GM21390 (cell line): ENCODE measurements around the gene NAV1.
"Not testable (repeated sequence)": the region's sequence is repeated elsewhere in the genome, so short reads cannot be mapped to it uniquely, and the experiment has no call there.

Experiments used
- ATAC-seq: cut with Tn5 transposase; IDR thresholded peaks from one replicate; pipeline ENCODE4 v1.9.1; 2021; ENCODE audit not compliant: unreplicated experiment

Gene NAV1

GRCh38 chr1:201562659-201563405 lies 23.9 kb downstream of the NAV1 start:
- no peak for ATAC-seq

GRCh38 chr1:201563406-201563780 lies 24.5 kb downstream of the NAV1 start:
- ATAC-seq = no peak

- no peak for ATAC-seq
Measured at GRCh38 chr1:201563941-201564340, 25.0 kb downstream of the NAV1 start.

GRCh38 chr1:201565024-201565730 lies 26.2 kb downstream of the NAV1 start:
- no peak for ATAC-seq

- no peak for ATAC-seq
Measured at GRCh38 chr1:201565771-201566528, 27.0 kb downstream of the NAV1 start.

GRCh38 chr1:201566529-201566823 lies 27.5 kb downstream of the NAV1 start:
- ATAC-seq = no peak

GRCh38 chr1:201566933-201567801 lies 28.2 kb downstream of the NAV1 start:
- ATAC-seq = no peak

GRCh38 chr1:201568265-201568664 lies 29.3 kb downstream of the NAV1 start:
- no peak for ATAC-seq

- no peak for ATAC-seq
Measured at GRCh38 chr1:201568859-201569294, 29.9 kb downstream of the NAV1 start.

- ATAC-seq = no peak
Measured at GRCh38 chr1:201570181-201570885, 31.4 kb downstream of the NAV1 start.

GRCh38 chr1:201570886-201571624 lies 32.1 kb downstream of the NAV1 start:
- ATAC-seq = peak; percentile 49

GRCh38 chr1:201573030-201573429 lies 34.1 kb downstream of the NAV1 start:
- no peak for ATAC-seq

- no peak for ATAC-seq
Measured at GRCh38 chr1:201573923-201574322, 35.0 kb downstream of the NAV1 start.

- ATAC-seq = no peak
Measured at GRCh38 chr1:201575912-201576311, 37.0 kb downstream of the NAV1 start.

GRCh38 chr1:201576914-201577313 lies 38.0 kb downstream of the NAV1 start:
- no peak for ATAC-seq

- no peak for ATAC-seq
Measured at GRCh38 chr1:201578008-201578888, 39.3 kb downstream of the NAV1 start.

- ATAC-seq = not testable (repeated sequence)
Measured at GRCh38 chr1:201581371-201581770, 42.4 kb downstream of the NAV1 start.

- ATAC-seq = no peak
Measured at GRCh38 chr1:201582705-201583442, 43.9 kb downstream of the NAV1 start.
